Right lobe of liver (tissue), 4 donors: Measurements from ENCODE around the gene TTC31.

ENCODE experiments used
- POLR2A ChIP-seq: fragments of 450-650 bp; IDR thresholded peaks from one replicate; pipeline ENCODE4 v1.6.1; 2017; ENCODE audit warnings: antibody characterized with exemption, mild to moderate bottlenecking
- TF ChIP-seq, protein P1 (sequence below), 4 donors: fragments of 200-600 bp in 3 of 4; fragments of 450-650 bp in 1 of 4; IDR thresholded peaks; one replicate each; pipeline versions ENCODE4 v1.5.1 to v1.8.0; 2016 to 2022; ENCODE audit warnings: antibody characterized with exemption in 4 of 4, mild to moderate bottlenecking in 2 of 4
- donor health status: DM: no; HTN: no; CAD: no.
- donor health status: DM: no; HTN: no; CAD: no.
- donor health status: DM: no; HTN: yes; CAD: no.

DNA sequence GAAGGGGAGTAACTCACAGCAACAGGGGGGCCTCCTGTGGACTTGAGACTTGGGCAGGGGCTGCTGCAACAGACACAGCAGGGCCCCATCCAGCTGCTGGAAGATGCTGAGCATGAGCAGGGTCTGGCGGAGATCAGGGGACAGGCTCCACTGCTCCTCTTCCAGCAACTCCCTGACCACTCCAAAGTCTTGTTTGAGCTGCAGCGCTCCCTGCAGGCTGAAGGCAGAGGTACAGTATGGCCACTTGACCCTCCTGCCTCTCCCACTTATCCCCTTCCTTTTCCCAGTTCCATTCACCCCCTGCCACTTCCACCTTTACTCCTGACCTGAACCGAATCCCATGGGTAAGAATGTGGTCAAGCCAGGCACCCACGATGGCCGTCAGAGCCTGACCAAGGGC lies 8.0 kb upstream of the TTC31 start:
- TF ChIP-seq, protein P1, sequence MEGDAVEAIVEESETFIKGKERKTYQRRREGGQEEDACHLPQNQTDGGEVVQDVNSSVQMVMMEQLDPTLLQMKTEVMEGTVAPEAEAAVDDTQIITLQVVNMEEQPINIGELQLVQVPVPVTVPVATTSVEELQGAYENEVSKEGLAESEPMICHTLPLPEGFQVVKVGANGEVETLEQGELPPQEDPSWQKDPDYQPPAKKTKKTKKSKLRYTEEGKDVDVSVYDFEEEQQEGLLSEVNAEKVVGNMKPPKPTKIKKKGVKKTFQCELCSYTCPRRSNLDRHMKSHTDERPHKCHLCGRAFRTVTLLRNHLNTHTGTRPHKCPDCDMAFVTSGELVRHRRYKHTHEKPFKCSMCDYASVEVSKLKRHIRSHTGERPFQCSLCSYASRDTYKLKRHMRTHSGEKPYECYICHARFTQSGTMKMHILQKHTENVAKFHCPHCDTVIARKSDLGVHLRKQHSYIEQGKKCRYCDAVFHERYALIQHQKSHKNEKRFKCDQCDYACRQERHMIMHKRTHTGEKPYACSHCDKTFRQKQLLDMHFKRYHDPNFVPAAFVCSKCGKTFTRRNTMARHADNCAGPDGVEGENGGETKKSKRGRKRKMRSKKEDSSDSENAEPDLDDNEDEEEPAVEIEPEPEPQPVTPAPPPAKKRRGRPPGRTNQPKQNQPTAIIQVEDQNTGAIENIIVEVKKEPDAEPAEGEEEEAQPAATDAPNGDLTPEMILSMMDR (IDR thresholded peaks at IDR 0.05): peak in 2 of 4 donors; percentile 9
- TF ChIP-seq POLR2A: no peak
